HepG2 (cell line): ENCODE results near the gene MSMB. TPM values are rescaled to one million over a fixed set of nuclear protein-coding genes. Genes with fewer than 3 reads are reported as not detected.
A peak's percentile ranks its signal among the peaks of the same experiment; 100 is the strongest.

ENCODE experiments used
- ATF1 ChIP-seq: IDR thresholded peaks from 2 replicates; pipeline ENCODE4 v1.6.1; 2016; ENCODE audit warnings: mild to moderate bottlenecking, control low read depth
- BATF2 ChIP-seq: sonication (generic); formaldehyde crosslinking; IDR thresholded peaks from 2 replicates; pipeline ENCODE4 v1.8.0; 2022; ENCODE audit warnings: mild to moderate bottlenecking, missing genetic modification reagents, moderate library complexity
- ELF3 ChIP-seq: IDR thresholded peaks from 2 replicates; pipeline ENCODE4 v1.6.1; 2016; ENCODE audit warnings: missing genetic modification reagents, missing compliant biosample characterization
- HMG20A ChIP-seq: IDR thresholded peaks from 2 replicates; pipeline ENCODE4 v1.6.1; 2016; ENCODE audit warnings: borderline replicate concordance
- HNF4A ChIP-seq: sonication (generic); formaldehyde crosslinking; IDR thresholded peaks from 2 replicates; pipeline ENCODE4 v1.4.0; 2020; ENCODE audit warnings: missing genetic modification reagents
- MAZ ChIP-seq, 2 experiments: sonication (generic) in 1 of 2; formaldehyde crosslinking in 1 of 2; IDR thresholded peaks; 2 replicates each; pipeline versions ENCODE4 v1.5.0 to v1.6.1; 2012 to 2020; ENCODE audit warnings: low read depth in 2 of 2, mild to moderate bottlenecking in 2 of 2, borderline replicate concordance in 1 of 2, improper control_type of control experiment in 1 of 2, low read length in 1 of 2, missing genetic modification reagents in 1 of 2, moderate library complexity in 1 of 2
- POGK ChIP-seq: sonication (generic); formaldehyde crosslinking; conservative IDR thresholded peaks from 2 replicates; pipeline ENCODE4 v1.8.0; 2022; ENCODE audit warnings: mild to moderate bottlenecking, moderate library complexity, missing genetic modification reagents
- RNF2 ChIP-seq: fragments of 450-650 bp; conservative IDR thresholded peaks from 2 replicates; pipeline ENCODE4 v1.6.1; 2016; ENCODE audit warnings: low read depth
- SNAPC2 ChIP-seq: sonication (generic); formaldehyde crosslinking; IDR thresholded peaks from 2 replicates; pipeline ENCODE4 v1.8.1; 2022; ENCODE audit warnings: mild to moderate bottlenecking, missing genetic modification reagents
- ZBTB21 ChIP-seq: sonication (generic); formaldehyde crosslinking; IDR thresholded peaks from 2 replicates; pipeline ENCODE4 v1.4.0; 2020; ENCODE audit warnings: missing genetic modification reagents
- ZEB1 ChIP-seq: IDR thresholded peaks from 2 replicates; pipeline ENCODE4 v1.6.1; 2012; ENCODE audit warnings: mild to moderate bottlenecking, low read depth, inconsistent platforms; ENCODE audit not compliant: insufficient replicate concordance
- ZFX ChIP-seq: sonication (generic); formaldehyde crosslinking; IDR thresholded peaks from 2 replicates; pipeline ENCODE4 v1.4.0; 2020; ENCODE audit warnings: mild to moderate bottlenecking, low read depth, missing genetic modification reagents, moderate library complexity
- ZNF124 ChIP-seq: sonication (generic); formaldehyde crosslinking; IDR thresholded peaks from 2 replicates; pipeline ENCODE4 v1.4.0; 2020; ENCODE audit warnings: missing genetic modification reagents
- ZNF609 ChIP-seq: sonication (generic); formaldehyde crosslinking; IDR thresholded peaks from 2 replicates; pipeline ENCODE4 v1.4.0; 2020; ENCODE audit warnings: mild to moderate bottlenecking, missing genetic modification reagents, borderline replicate concordance
- ZNF687 ChIP-seq: sonication (generic); formaldehyde crosslinking; IDR thresholded peaks from 2 replicates; pipeline ENCODE4 v1.5.1; 2020; ENCODE audit warnings: mild to moderate bottlenecking, missing genetic modification reagents, moderate library complexity
- ZNF724P ChIP-seq: sonication (generic); formaldehyde crosslinking; IDR thresholded peaks from 2 replicates; pipeline ENCODE4 v1.8.0; 2022; ENCODE audit warnings: missing genetic modification reagents, borderline replicate concordance
- ZSCAN22 ChIP-seq: sonication (generic); formaldehyde crosslinking; IDR thresholded peaks from 2 replicates; pipeline ENCODE4 v1.4.0; 2020; ENCODE audit warnings: mild to moderate bottlenecking, missing genetic modification reagents
- polyA plus RNA-seq, 8 experiments: library from polyadenylated mRNA; depleted of rRNA in 3 of 8; stranded (reverse) in 7 of 8; unstranded in 1 of 8; fragments of >200 nt; fragmentation: Illumina TruSeq in 4 of 8; extraction: Trizol in 4 of 8; gene quantifications; 2 replicates each; pipeline versions ENCODE4 v1.2.1 to v1.2.3, GENCODE V29; 2011 to 2016; ENCODE audit warnings: low read depth in 4 of 8, missing spikeins in 1 of 8, mixed read lengths in 1 of 8; ENCODE audit not compliant: insufficient read depth in 1 of 8
- total RNA-seq, 5 experiments: library from RNA; depleted of rRNA; stranded (reverse); fragments of >200 nt; fragmentation: Illumina TruSeq; extraction: Trizol; gene quantifications; 2 replicates each; pipeline ENCODE4 v1.2.3, GENCODE V29; 2016; ENCODE audit warnings: low read depth in 1 of 5

The MSMB gene
- total and polyA plus RNA-seq, 2 of the 13 experiments (the other 11 are each of a cell fraction or from before 2014, with no cell fraction given): 0.84 TPM; not detected in 1

GRCh38 chr10:46033602-46034011, 12.5 kb downstream of the MSMB start (continued):
- peak; percentile 61; the same call in 1 of the 2 replicates for TF ChIP-seq ZNF609 (CRISPR knock-in tag)
- TF ChIP-seq ZNF724P: no peak
- TF ChIP-seq RNF2: no peak
- TF ChIP-seq ELF3 (CRISPR knock-in tag): peak; percentile 98
- no peak for TF ChIP-seq ATF1 (CRISPR knock-in tag)
- TF ChIP-seq HMG20A (CRISPR knock-in tag): no peak
- TF ChIP-seq ZBTB21: no peak
- TF ChIP-seq POGK (CRISPR knock-in tag): no peak
- peak; percentile 76 for TF ChIP-seq ZFX
- no peak for TF ChIP-seq ZEB1
- no peak for TF ChIP-seq ZNF124 (CRISPR knock-in tag)
- no peak for TF ChIP-seq HNF4A (CRISPR knock-in tag)
- no peak for TF ChIP-seq MAZ (IDR thresholded peaks at IDR 0.05; ENCODE audit: borderline replicate concordance, low read depth, low read length)
- no peak for TF ChIP-seq MAZ (CRISPR knock-in tag; IDR thresholded peaks at IDR 0.05; ENCODE audit: low read depth)
- no peak for TF ChIP-seq ZSCAN22 (CRISPR knock-in tag)
- TF ChIP-seq SNAPC2: no peak
- peak; percentile 89 for TF ChIP-seq ZNF687 (CRISPR knock-in tag)
- TF ChIP-seq BATF2 (CRISPR knock-in tag): no peak
